ENCODE measurements around the gene MC1R. TPM values are rescaled to one million over a fixed set of nuclear protein-coding genes. Genes with fewer than 3 reads are reported as not detected.
"Not testable (repeated sequence)": the region's sequence is repeated elsewhere in the genome, so short reads cannot be mapped to it uniquely, and the experiment has no call there.

MC1R gene
- total RNA-seq, 1 experiment from 2014 or later, result 12.2 TPM

DNA sequence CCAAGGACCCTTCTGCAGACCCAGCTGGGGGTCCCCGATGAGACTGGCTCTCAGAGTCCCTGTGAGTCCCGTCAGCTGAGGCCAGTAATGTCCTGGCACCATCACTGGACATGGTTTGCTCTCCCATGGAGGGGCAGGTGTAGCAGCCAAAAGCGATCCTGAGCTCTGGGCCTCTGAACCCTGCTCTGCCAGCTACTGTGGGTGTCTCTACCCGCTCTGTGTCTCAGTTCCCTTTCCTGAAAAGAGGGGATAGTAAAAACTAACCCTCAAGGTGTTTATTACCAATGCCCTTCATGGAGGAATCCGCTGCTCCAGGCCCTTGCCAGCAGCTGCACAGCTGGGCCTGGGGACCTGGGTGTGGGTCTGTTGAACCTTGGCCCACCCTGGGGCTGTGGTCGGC, 13.3 kb downstream of the MC1R start:
- no TSS peak for BruUV-seq (replicated peaks)
- Histone ChIP-seq H3K9me3 (ENCODE audit: control insufficient read depth in 1 of 2, insufficient read depth in 1 of 2, low read depth in 1 of 2, low read length in 2 of 2) (peaks cover 0 to 5% of the 10 kb centered on the region in 2 experiments; a peak in 1 of 4 replicates), H3K4me2 (ENCODE audit: low read length) (no peak overlapping the region), H3K36me3 (ENCODE audit: control insufficient read depth in 1 of 2, insufficient read depth in 2 of 2, low read length in 2 of 2) (peaks cover 54 to 62% of the 10 kb centered on the region in 2 experiments), H3K4me1 (ENCODE audit: control insufficient read depth in 1 of 2, insufficient read depth in 2 of 2, low read length in 2 of 2) (peaks cover 0 to 7% of the 10 kb centered on the region in 2 experiments; a peak in 1 of 4 replicates), H2AFZ (ENCODE audit: low read depth, low read length, poor library complexity, severe bottlenecking) (no peak overlapping the region), H3K27me3 (ENCODE audit: insufficient read depth, low read length) (no peaks in the 10 kb centered on the region), H3K9ac (ENCODE audit: low read length) (no peak overlapping the region), H3K79me2 (ENCODE audit: insufficient read depth, low read length) (peaks cover 42% of the 10 kb centered on the region), H3K9me2 (ENCODE audit: insufficient read depth) (no peaks in the 10 kb centered on the region), H3K27ac (ENCODE audit: low read depth, low read length) (peak overlapping the region; percentile 22; the same call in 1 of the 2 replicates), H4K20me1 (ENCODE audit: insufficient read depth) (no peaks in the 10 kb centered on the region), H3K4me3 (replicated peaks in 1 of 2; ENCODE audit: low read depth in 1 of 2, low read length in 2 of 2) (no peak overlapping the region)
- ChIA-PET POLR2A (interaction anchor here (0.6 to 2.0 kb wide), 3 partner anchors 9 to 141 kb away, joined by 3 to 9 read pairs (median 4); partner anchors contain the start of gene TUBB3), RAD21 (ENCODE audit: low non-redundant PET in 1 of 2, low total read pairs in 2 of 2, uncharacterized antibody in 2 of 2, unreplicated experiment in 2 of 2) (no interaction called here), CTCF (no interaction called here)
- TF ChIP-seq POLR2A (IDR thresholded peaks at IDR 0.05; ENCODE audit: borderline replicate concordance, extremely low read depth, insufficient read depth, insufficient read length) (no peak), POLR2AphosphoS5 (IDR thresholded peaks at IDR 0.05; ENCODE audit: low read depth, low read length) (peak; percentile 10; the same call in 1 of the 2 replicates)
- TF ChIP-seq, protein P1, sequence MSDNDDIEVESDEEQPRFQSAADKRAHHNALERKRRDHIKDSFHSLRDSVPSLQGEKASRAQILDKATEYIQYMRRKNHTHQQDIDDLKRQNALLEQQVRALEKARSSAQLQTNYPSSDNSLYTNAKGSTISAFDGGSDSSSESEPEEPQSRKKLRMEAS (IDR thresholded peaks at IDR 0.05), result no peak
- intact Hi-C loops (cut with micrococcal nuclease), result no loop called here
- ATAC-seq, result no peak
- no peak for DNase-seq (ENCODE audit: low read depth, low spot score)

DNA sequence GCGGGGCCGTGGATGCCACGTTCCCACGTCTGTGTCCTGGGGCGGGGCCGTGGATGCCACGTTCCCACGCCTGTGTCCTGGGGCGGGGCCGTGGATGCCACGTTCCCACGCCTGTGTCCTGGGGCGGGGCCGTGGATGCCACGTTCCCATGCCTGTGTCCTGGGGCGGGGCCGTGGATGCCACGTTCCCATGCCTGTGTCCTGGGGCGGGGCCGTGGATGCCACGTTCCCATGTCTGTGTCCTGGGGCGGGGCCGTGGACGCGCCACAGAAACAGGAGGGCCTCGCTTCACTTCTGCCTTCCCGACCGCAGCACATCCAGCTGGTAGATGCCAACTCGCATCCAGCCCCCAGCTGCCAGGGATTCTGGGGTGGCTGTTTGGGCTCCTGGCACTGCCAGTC, 15.4 kb downstream of the MC1R start:
- H4K20me1 ChIP-seq (ENCODE audit: insufficient read depth); intact Hi-C loops (cut with micrococcal nuclease); BruUV-seq (replicated peaks); H3K4me3 ChIP-seq (replicated peaks in 1 of 2; ENCODE audit: low read depth in 1 of 2, low read length in 2 of 2); H3K27me3 ChIP-seq (ENCODE audit: insufficient read depth, low read length); H3K9ac ChIP-seq (ENCODE audit: low read length); CTCF ChIA-PET; H2AFZ ChIP-seq (ENCODE audit: low read depth, low read length, poor library complexity, severe bottlenecking); DNase-seq (ENCODE audit: low read depth, low spot score); H3K9me2 ChIP-seq (ENCODE audit: insufficient read depth); H3K4me2 ChIP-seq (ENCODE audit: low read length); ATAC-seq; H3K4me1 ChIP-seq (ENCODE audit: control insufficient read depth in 1 of 2, insufficient read depth in 2 of 2, low read length in 2 of 2); H3K9me3 ChIP-seq (ENCODE audit: control insufficient read depth in 1 of 2, insufficient read depth in 1 of 2, low read depth in 1 of 2, low read length in 2 of 2); RAD21 ChIA-PET (ENCODE audit: low non-redundant PET in 1 of 2, low total read pairs in 2 of 2, uncharacterized antibody in 2 of 2, unreplicated experiment in 2 of 2); H3K27ac ChIP-seq (ENCODE audit: low read depth, low read length): not testable (repeated sequence)
- H3K36me3 ChIP-seq (ENCODE audit: control insufficient read depth in 1 of 2, insufficient read depth in 2 of 2, low read length in 2 of 2), result peaks cover 47 to 55% of the 10 kb centered on the region in 2 experiments
- POLR2A ChIA-PET, result interaction anchor here (1.4 kb wide), 1 partner anchor 12 kb away, joined by 5 read pairs; no protein-coding TSS in a partner anchor
- H3K79me2 ChIP-seq (ENCODE audit: insufficient read depth, low read length), result peaks cover 25% of the 10 kb centered on the region
